ENCODE data around the gene FAM193B.
"Not testable (repeated sequence)": the region's sequence is repeated elsewhere in the genome, so short reads cannot be mapped to it uniquely, and the experiment has no call there.

The FAM193B gene

GRCh38 chr5:177491983-177492746 lies 62.2 kb downstream of the FAM193B start:
- TF ChIP-seq PAX5 (IDR thresholded peaks at IDR 0.05; ENCODE audit: insufficient read depth, low read length, severe bottlenecking) (no peak), SPI1 (IDR thresholded peaks at IDR 0.05; ENCODE audit: low read depth, low read length) (no peak)
- FAIRE-seq (no peak), DNase-seq (ENCODE audit: insufficient read length, low spot score) (no peak)

DNA sequence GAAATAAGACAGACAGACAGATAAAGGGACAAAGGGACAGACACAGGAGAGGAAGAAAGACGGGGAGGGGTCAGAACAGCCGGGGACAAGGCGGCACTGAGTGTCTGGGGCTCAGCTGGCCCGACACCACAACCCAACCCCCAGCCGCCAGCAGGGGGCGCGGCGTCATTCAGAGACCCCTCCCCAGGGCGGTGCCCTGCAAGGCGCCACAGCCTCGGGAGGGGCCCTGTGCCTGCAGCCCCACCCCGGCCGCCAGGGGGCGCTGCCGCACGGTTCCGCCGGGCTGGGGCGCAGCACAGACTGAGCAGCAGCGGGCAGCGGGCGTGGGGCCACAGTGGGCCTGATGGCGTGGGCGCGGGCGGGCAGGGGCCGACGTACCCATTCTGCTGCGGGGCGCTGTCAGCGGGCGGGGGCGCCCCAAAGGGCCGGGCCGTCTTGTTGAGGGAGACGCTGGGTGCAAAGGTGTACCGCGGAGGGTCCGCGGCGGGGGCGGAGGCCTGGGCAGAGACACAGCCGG lies 62.9 kb downstream of the FAM193B start:
- TF ChIP-seq POLR2AphosphoS5 (IDR thresholded peaks at IDR 0.05; ENCODE audit: low read depth, low read length) (no peak), POU2F2 (IDR thresholded peaks at IDR 0.05; ENCODE audit: low read depth, low read length) (no peak), PAX5 (IDR thresholded peaks at IDR 0.05; ENCODE audit: insufficient read depth, low read length, severe bottlenecking) (no peak), SPI1 (IDR thresholded peaks at IDR 0.05; ENCODE audit: low read depth, low read length) (no peak), TAF1 (IDR thresholded peaks at IDR 0.05; ENCODE audit: low read depth, low read length) (no peak), POLR2A (IDR thresholded peaks at IDR 0.05; ENCODE audit: low read depth, low read length) (no peak)
- DNase-seq (ENCODE audit: insufficient read length, low spot score) (no peak), FAIRE-seq (no peak)

GRCh38 chr5:177490992-177491391 lies 63.4 kb downstream of the FAM193B start:
- DNase-seq (ENCODE audit: insufficient read length, low spot score), result no peak
- TF ChIP-seq POLR2AphosphoS5 (IDR thresholded peaks at IDR 0.05; ENCODE audit: low read depth, low read length) (no peak), POU2F2 (IDR thresholded peaks at IDR 0.05; ENCODE audit: low read depth, low read length) (no peak), SPI1 (IDR thresholded peaks at IDR 0.05; ENCODE audit: low read depth, low read length) (no peak), TAF1 (IDR thresholded peaks at IDR 0.05; ENCODE audit: low read depth, low read length) (no peak), POLR2A (IDR thresholded peaks at IDR 0.05; ENCODE audit: low read depth, low read length) (no peak)

DNA sequence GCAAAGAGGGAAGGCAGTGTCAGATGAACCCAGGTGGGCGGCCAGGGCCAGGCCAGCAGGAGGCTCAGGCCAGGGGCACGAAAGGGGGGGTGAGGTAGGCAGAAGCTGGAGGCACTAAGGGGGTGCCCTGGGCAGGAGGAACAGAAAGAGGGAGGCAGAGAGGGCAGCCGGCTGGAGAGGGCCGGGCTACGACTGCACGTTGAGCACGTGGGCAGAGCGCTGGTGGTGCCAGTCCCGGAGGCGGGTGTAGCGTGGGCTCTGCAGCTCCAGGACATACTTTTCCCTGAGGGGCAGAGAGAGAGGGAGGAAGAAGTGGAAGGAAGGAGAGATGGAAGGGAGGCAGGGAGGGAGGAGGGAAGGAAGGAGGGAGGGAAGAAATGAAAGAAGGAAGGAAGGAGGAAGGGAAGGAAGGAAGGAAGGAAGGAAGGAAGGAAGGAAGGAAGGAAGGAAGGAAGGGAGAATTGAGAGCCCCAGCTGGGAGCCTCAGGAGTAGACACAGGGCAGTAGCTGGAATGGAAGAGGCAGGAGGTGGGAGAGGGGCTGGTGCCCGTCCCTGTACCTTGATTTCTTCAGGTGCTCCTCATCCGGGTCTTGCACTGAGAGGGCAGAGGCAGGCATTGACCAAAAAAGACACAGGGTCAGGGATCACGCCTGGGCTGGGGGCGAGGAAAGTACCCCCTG lies 63.9 kb downstream of the FAM193B start:
- TF ChIP-seq POLR2A (IDR thresholded peaks at IDR 0.05; ENCODE audit: low read depth, low read length) (no peak), POLR2AphosphoS5 (IDR thresholded peaks at IDR 0.05; ENCODE audit: low read depth, low read length) (no peak), TAF1 (IDR thresholded peaks at IDR 0.05; ENCODE audit: low read depth, low read length) (no peak), SPI1 (IDR thresholded peaks at IDR 0.05; ENCODE audit: low read depth, low read length) (no peak), PAX5 (IDR thresholded peaks at IDR 0.05; ENCODE audit: insufficient read depth, low read length, severe bottlenecking) (no peak), POU2F2 (IDR thresholded peaks at IDR 0.05; ENCODE audit: low read depth, low read length) (no peak)
- no peak for DNase-seq (ENCODE audit: insufficient read length, low spot score)
- no peak for FAIRE-seq

More at GRCh38 chr5:177490992-177491391, 63.4 kb downstream of the FAM193B start:
- FAIRE-seq, result no peak

DNA sequence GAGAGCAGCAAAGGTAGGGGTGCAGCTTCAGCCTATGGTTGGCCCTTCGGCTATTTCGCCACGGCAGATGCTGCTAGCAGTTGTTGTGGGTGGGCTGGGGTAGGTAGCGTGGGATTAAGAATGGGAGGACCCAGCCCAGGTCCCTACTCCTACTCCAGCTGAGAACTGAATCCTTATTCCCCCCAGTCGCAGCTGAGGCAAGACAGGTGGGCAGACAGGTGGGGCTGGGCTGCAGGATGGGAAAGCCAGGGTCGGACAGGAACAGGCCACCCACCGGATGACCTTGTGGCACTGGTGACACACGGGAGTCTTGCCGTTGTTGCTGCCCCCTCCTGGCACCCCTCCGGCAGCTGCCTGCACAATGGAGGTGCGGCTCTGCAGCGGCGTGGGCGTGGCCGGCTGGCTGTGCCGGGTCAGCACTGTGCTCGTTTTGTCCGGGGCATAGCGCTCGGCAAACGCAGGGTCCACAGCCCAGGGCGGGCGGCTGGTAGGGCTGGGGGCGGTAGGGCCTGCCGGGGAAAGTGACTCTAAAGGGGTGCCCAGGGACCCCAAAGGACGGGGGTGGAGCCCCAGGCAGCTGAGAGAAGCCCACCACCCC lies 65.1 kb downstream of the FAM193B start:
- TF ChIP-seq TAF1 (IDR thresholded peaks at IDR 0.05; ENCODE audit: low read depth, low read length) (no peak), POU2F2 (IDR thresholded peaks at IDR 0.05; ENCODE audit: low read depth, low read length) (no peak), PAX5 (IDR thresholded peaks at IDR 0.05; ENCODE audit: insufficient read depth, low read length, severe bottlenecking) (no peak), POLR2AphosphoS5 (IDR thresholded peaks at IDR 0.05; ENCODE audit: low read depth, low read length) (no peak), SPI1 (IDR thresholded peaks at IDR 0.05; ENCODE audit: low read depth, low read length) (no peak), POLR2A (IDR thresholded peaks at IDR 0.05; ENCODE audit: low read depth, low read length) (no peak)
- no peak for DNase-seq (ENCODE audit: insufficient read length, low spot score)

DNA sequence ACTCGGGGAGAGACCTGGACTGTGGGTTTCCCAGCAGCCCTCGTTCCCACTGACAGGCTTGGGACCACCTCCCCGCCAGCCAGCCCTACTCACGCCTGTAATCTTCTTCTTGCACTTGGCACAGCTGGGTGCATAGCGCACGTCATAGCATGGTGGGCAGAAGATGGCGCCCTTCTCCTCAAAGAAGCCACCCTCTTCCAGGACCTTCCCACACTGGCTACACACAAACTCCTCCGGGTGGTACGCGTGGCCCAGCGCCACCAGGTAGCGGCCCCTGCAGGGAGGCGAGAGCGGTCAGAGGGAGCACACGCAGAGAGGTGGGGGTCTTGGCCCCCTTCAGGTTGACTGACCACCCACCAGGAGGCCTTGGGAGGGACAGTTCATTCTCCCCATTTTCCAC lies 66.4 kb downstream of the FAM193B start:
- FAIRE-seq (no peak), DNase-seq (ENCODE audit: insufficient read length, low spot score) (no peak)
- TF ChIP-seq PAX5 (IDR thresholded peaks at IDR 0.05; ENCODE audit: insufficient read depth, low read length, severe bottlenecking) (no peak), POLR2A (IDR thresholded peaks at IDR 0.05; ENCODE audit: low read depth, low read length) (no peak), POU2F2 (IDR thresholded peaks at IDR 0.05; ENCODE audit: low read depth, low read length) (no peak), TAF1 (IDR thresholded peaks at IDR 0.05; ENCODE audit: low read depth, low read length) (no peak), SPI1 (IDR thresholded peaks at IDR 0.05; ENCODE audit: low read depth, low read length) (no peak), POLR2AphosphoS5 (IDR thresholded peaks at IDR 0.05; ENCODE audit: low read depth, low read length) (no peak)

More for the DNA sequence above, 65.1 kb downstream of the FAM193B start:
- no peak for FAIRE-seq

DNA sequence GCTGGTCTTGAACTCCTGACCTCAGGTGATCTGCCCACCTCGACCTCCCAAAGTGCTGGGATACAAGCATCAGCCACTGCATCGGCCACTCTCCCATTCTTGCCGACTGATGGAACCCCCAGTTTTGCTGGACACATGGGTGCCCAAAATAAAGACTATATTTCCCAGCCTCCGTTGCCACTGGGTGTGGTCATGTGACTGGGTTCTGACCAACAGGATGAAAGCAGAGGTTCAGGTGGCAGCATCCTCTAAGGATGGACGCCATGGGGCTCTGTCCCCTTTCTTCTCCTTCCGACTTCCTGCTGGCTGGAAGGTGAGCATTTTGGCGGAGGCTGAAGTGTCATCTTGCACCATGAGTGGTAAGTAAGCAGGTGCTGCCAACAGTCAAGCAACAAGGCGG lies 67.2 kb downstream of the FAM193B start:
- TF ChIP-seq TAF1 (IDR thresholded peaks at IDR 0.05; ENCODE audit: low read depth, low read length), result no peak
- FAIRE-seq (no peak), DNase-seq (ENCODE audit: insufficient read length, low spot score) (no peak)

GRCh38 chr5:177486256-177486655 lies 68.1 kb downstream of the FAM193B start:
- TF ChIP-seq SPI1 (IDR thresholded peaks at IDR 0.05; ENCODE audit: low read depth, low read length) (no peak), PAX5 (IDR thresholded peaks at IDR 0.05; ENCODE audit: insufficient read depth, low read length, severe bottlenecking) (no peak), TAF1 (IDR thresholded peaks at IDR 0.05; ENCODE audit: low read depth, low read length) (no peak), POU2F2 (IDR thresholded peaks at IDR 0.05; ENCODE audit: low read depth, low read length) (no peak), POLR2A (IDR thresholded peaks at IDR 0.05; ENCODE audit: low read depth, low read length) (no peak; the same call in 1 of the 2 replicates), POLR2AphosphoS5 (IDR thresholded peaks at IDR 0.05; ENCODE audit: low read depth, low read length) (no peak)
- DNase-seq (ENCODE audit: insufficient read length, low spot score) (no peak), FAIRE-seq (no peak)

- not testable (repeated sequence) for FAIRE-seq; DNase-seq (ENCODE audit: insufficient read length, low spot score)
Observed at GRCh38 chr5:177485753-177486152, 68.6 kb downstream of the FAM193B start.

Measured in GM12891 (cell line).